ENCODE results near the gene ZNF708.
"Not testable (repeated sequence)": the region's sequence is repeated elsewhere in the genome, so short reads cannot be mapped to it uniquely, and the experiment has no call there.

The ZNF708 gene

GRCh38 chr19:21308773-21309172 lies 20.4 kb downstream of the ZNF708 start:
- no peak overlapping the region for H3K4me3 ChIP-seq (ENCODE audit: low read depth, low read length)
- TF ChIP-seq CTCF (IDR thresholded peaks at IDR 0.05; ENCODE audit: borderline replicate concordance, insufficient read depth, low read depth, low read length) = no peak

- not testable (repeated sequence) for H3K4me3 ChIP-seq (ENCODE audit: low read depth, low read length)
Measured at GRCh38 chr19:21306881-21307479, 22.2 kb downstream of the ZNF708 start.

GRCh38 chr19:21293768-21294167 lies 35.4 kb downstream of the ZNF708 start:
- H3K4me3 ChIP-seq (ENCODE audit: low read depth, low read length) = not testable (repeated sequence)

GRCh38 chr19:21269813-21270212 lies 59.4 kb downstream of the ZNF708 start:
- TF ChIP-seq CTCF (IDR thresholded peaks at IDR 0.05; ENCODE audit: borderline replicate concordance, insufficient read depth, low read depth, low read length) = no peak

GRCh38 chr19:21264891-21265290 lies 64.3 kb downstream of the ZNF708 start:
- TF ChIP-seq CTCF (IDR thresholded peaks at IDR 0.05; ENCODE audit: borderline replicate concordance, insufficient read depth, low read depth, low read length) = no peak
- no peak overlapping the region for H3K4me3 ChIP-seq (ENCODE audit: low read depth, low read length)

More at GRCh38 chr19:21269813-21270212, 59.4 kb downstream of the ZNF708 start:
- H3K4me3 ChIP-seq (ENCODE audit: low read depth, low read length) = no peak overlapping the region

- H3K4me3 ChIP-seq (ENCODE audit: low read depth, low read length) = no peak overlapping the region
- no peak for TF ChIP-seq CTCF (IDR thresholded peaks at IDR 0.05; ENCODE audit: borderline replicate concordance, insufficient read depth, low read depth, low read length)
Measured at GRCh38 chr19:21264416-21264815, 64.8 kb downstream of the ZNF708 start.

- not testable (repeated sequence) for H3K4me3 ChIP-seq (ENCODE audit: low read depth, low read length)
Measured at GRCh38 chr19:21260848-21261381, 68.3 kb downstream of the ZNF708 start.

- H3K4me3 ChIP-seq (ENCODE audit: low read depth, low read length) = no peak overlapping the region
- TF ChIP-seq CTCF (IDR thresholded peaks at IDR 0.05; ENCODE audit: borderline replicate concordance, insufficient read depth, low read depth, low read length) = no peak
Measured at GRCh38 chr19:21260164-21260847, 68.9 kb downstream of the ZNF708 start.

- H3K4me3 ChIP-seq (ENCODE audit: low read depth, low read length) = not testable (repeated sequence)
Measured at GRCh38 chr19:21259421-21260124, 69.6 kb downstream of the ZNF708 start.

Measured in GM12875 (cell line).